Panc1 (cell line): ENCODE data around the gene HCFC1R1. TPM values are rescaled to one million over a fixed set of nuclear protein-coding genes. Genes with fewer than 3 reads are reported as not detected.

Source experiments
- ATAC-seq: fragments of 200-7000 bp; cut with Tn5 transposase; 2 replicates; pipeline ENCODE4 v1.9.1; 2020; ENCODE audit warnings: mild to moderate bottlenecking, moderate library complexity
- BruUV-seq: library from RNA; stranded (reverse); fragments of 400-500 nt; replicated peaks from 2 replicates; lab custom pipeline; 2021; lab: Mats Ljungman, UMichigan
- CTCF ChIA-PET: fragments of 300-600 bp; sonication (Branson Sonifier 250); formaldehyde crosslinking; loops from one replicate; lab custom pipeline; 2022; ENCODE audit warnings: antibody characterized with exemption; lab: Charles Lee
- POLR2A ChIA-PET: fragments of 300-600 bp; sonication (Branson Sonifier 250); formaldehyde crosslinking; loops from one replicate; lab custom pipeline; 2022; ENCODE audit warnings: antibody characterized with exemption; lab: Charles Lee
- DNase-seq: peaks from one replicate; pipeline ENCODE4 v3.0.0-alpha.2; 2010; ENCODE audit warnings: low read depth, low spot score
- H3K27ac ChIP-seq: 2 replicates; pipeline ENCODE4 v1.5.1; 2011; ENCODE audit warnings: mild to moderate bottlenecking, low read length, inconsistent platforms
- H3K27me3 ChIP-seq: fragments of 200-500 bp; sonication (Bioruptor generic); 2 replicates; pipeline ENCODE4 v1.6.0; 2014; ENCODE audit warnings: low read length, inconsistent platforms; ENCODE audit not compliant: control insufficient read depth, insufficient read depth
- H3K36me3 ChIP-seq: fragments of 200-500 bp; sonication (Bioruptor generic); 2 replicates; pipeline ENCODE4 v1.5.1; 2014; ENCODE audit warnings: inconsistent platforms, mild to moderate bottlenecking, low read length, moderate library complexity; ENCODE audit not compliant: control insufficient read depth, insufficient read depth
- H3K4me1 ChIP-seq: 2 replicates; pipeline ENCODE4 v1.5.1; 2011; ENCODE audit warnings: inconsistent platforms, mild to moderate bottlenecking, low read length, moderate library complexity; ENCODE audit not compliant: control insufficient read depth, insufficient read depth
- H3K4me3 ChIP-seq, 2 experiments: 2 replicates each; pipeline ENCODE4 v1.5.1; 2011 to 2012; ENCODE audit warnings: low read depth in 2 of 2, low read length in 2 of 2, mild to moderate bottlenecking in 2 of 2, inconsistent platforms in 1 of 2, moderate library complexity in 1 of 2
- H3K9me3 ChIP-seq: fragments of 200-500 bp; sonication (Bioruptor generic); 2 replicates; pipeline ENCODE4 v1.5.1; 2014; ENCODE audit warnings: low read depth, mild to moderate bottlenecking, inconsistent platforms, low read length, moderate library complexity; ENCODE audit not compliant: control insufficient read depth, insufficient read depth
- POLR2AphosphoS5 ChIP-seq: IDR thresholded peaks from 2 replicates; pipeline ENCODE4 v1.6.1; 2012; ENCODE audit warnings: mild to moderate bottlenecking, low read depth, low read length, moderate library complexity
- SIN3A ChIP-seq: IDR thresholded peaks from 2 replicates; pipeline ENCODE4 v1.6.1; 2012; ENCODE audit warnings: low read depth, mild to moderate bottlenecking, low read length, moderate library complexity, borderline replicate concordance; ENCODE audit not compliant: insufficient read depth
- TCF7L2 ChIP-seq: IDR thresholded peaks from 2 replicates; pipeline ENCODE4 v1.6.1; 2011; ENCODE audit warnings: mild to moderate bottlenecking, low read depth, low read length, inconsistent platforms
- in situ Hi-C: cut with HindIII; loops from 2 replicates; pipeline ENCODE4 v1.10.0; 2016; ENCODE audit warnings: low sequenced_read_pairs, low pct_unique_long_range_greater_than_20kb
- intact Hi-C: fragments of 100-400 bp; cut with micrococcal nuclease; formaldehyde crosslinking; loops from one replicate; pipeline ENCODE4 v1.10.0; 2022; ENCODE audit not compliant: unreplicated experiment
- total RNA-seq: library from RNA; stranded (reverse); gene quantifications from one replicate; pipeline ENCODE4 v1.2.1, GENCODE V29; 2021; ENCODE audit not compliant: unreplicated experiment
- TF ChIP-seq, protein P1 (sequence below), 2 experiments: IDR thresholded peaks; 2 replicates each; pipeline ENCODE4 v1.6.1; 2011 to 2012; ENCODE audit warnings: low read depth in 2 of 2, control low read depth in 1 of 2, low read length in 1 of 2, mild to moderate bottlenecking in 1 of 2, moderate library complexity in 1 of 2; ENCODE audit not compliant: insufficient read depth in 1 of 2
- TF ChIP-seq, protein P2 (sequence below): fragments of 450-650 bp; IDR thresholded peaks from 2 replicates; pipeline ENCODE4 v1.5.1; 2017; ENCODE audit warnings: mild to moderate bottlenecking

Gene HCFC1R1
- total RNA-seq, 1 experiment from 2014 or later: 67.3 TPM

- intact Hi-C loops: no loop called here
- Histone ChIP-seq H3K27ac (no peak overlapping the region), H3K27me3 (no peaks in the 10 kb centered on the region), H3K36me3 (no peaks in the 10 kb centered on the region), H3K9me3 (no peaks in the 10 kb centered on the region), H3K4me1 (peaks cover 6% of the 10 kb centered on the region; the same call in 1 of the 2 replicates), H3K4me3 (no peak overlapping the region)
- no TSS peak for BruUV-seq
- ChIA-PET POLR2A (interaction anchor here (0.5 kb wide), 1 partner anchor 11 kb away, joined by 4 read pairs; no protein-coding TSS in a partner anchor), CTCF (interaction anchor here (0.7 to 1.0 kb wide), 2 partner anchors 9 to 359 kb away, joined by 3 to 5 read pairs; no protein-coding TSS in a partner anchor)
- DNase-seq (no peak), ATAC-seq (no peak)
- in situ Hi-C loops: no loop called here
- TF ChIP-seq, protein P1, sequence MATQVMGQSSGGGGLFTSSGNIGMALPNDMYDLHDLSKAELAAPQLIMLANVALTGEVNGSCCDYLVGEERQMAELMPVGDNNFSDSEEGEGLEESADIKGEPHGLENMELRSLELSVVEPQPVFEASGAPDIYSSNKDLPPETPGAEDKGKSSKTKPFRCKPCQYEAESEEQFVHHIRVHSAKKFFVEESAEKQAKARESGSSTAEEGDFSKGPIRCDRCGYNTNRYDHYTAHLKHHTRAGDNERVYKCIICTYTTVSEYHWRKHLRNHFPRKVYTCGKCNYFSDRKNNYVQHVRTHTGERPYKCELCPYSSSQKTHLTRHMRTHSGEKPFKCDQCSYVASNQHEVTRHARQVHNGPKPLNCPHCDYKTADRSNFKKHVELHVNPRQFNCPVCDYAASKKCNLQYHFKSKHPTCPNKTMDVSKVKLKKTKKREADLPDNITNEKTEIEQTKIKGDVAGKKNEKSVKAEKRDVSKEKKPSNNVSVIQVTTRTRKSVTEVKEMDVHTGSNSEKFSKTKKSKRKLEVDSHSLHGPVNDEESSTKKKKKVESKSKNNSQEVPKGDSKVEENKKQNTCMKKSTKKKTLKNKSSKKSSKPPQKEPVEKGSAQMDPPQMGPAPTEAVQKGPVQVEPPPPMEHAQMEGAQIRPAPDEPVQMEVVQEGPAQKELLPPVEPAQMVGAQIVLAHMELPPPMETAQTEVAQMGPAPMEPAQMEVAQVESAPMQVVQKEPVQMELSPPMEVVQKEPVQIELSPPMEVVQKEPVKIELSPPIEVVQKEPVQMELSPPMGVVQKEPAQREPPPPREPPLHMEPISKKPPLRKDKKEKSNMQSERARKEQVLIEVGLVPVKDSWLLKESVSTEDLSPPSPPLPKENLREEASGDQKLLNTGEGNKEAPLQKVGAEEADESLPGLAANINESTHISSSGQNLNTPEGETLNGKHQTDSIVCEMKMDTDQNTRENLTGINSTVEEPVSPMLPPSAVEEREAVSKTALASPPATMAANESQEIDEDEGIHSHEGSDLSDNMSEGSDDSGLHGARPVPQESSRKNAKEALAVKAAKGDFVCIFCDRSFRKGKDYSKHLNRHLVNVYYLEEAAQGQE (IDR thresholded peaks at IDR 0.05; ENCODE audit: insufficient read depth in 1 of 2, low read depth in 2 of 2, low read length in 1 of 2): no peak
These were observed 5.9 kb upstream of the HCFC1R1 start for GRCh38 chr16:3029491-3030221.

DNA sequence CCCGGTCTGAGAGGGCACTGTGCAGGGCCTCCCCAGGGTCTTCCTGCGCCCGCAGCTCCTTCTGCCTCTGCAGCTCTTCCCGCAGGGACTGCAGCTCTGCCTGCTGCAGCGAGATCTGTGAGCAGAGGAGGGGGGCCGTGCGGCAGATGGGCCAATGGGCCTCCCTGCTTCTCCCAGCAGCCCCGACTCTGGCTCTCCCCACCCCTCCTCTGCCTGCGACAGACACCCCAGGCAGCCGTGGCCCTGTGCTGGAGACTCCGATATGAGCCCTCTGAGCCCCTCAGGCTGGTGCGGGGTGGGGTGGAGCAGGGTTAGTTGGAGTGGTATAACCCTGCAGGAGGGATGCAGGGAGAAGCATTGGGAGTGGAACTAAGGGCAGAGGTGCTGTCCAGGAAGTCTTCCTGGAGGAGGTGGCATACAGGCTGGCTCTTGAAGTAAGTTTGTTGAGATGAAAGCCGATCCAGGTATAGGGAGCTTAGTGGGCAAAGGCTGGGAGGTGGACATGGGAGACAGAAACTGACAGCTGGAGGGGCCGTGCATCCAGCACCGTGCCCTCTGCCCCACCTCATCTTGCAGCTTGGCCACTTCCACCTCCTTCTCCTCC lies 5.1 kb upstream of the HCFC1R1 start:
- H3K9me3 ChIP-seq: no peaks in the 10 kb centered on the region
- no peaks in the 10 kb centered on the region for H3K36me3 ChIP-seq
- CTCF ChIA-PET: interaction anchor here (0.6 to 1.2 kb wide), 9 partner anchors 9 to 360 kb away, joined by 3 to 5 read pairs (median 4); partner anchors contain the start of genes CLDN6, TNFRSF12A and ZNF213
- no peak for TF ChIP-seq TCF7L2
- TF ChIP-seq, protein P1 (IDR thresholded peaks at IDR 0.05; ENCODE audit: insufficient read depth in 1 of 2, low read depth in 2 of 2, low read length in 1 of 2): no peak
- no peak for TF ChIP-seq POLR2AphosphoS5
- TF ChIP-seq, protein P2, sequence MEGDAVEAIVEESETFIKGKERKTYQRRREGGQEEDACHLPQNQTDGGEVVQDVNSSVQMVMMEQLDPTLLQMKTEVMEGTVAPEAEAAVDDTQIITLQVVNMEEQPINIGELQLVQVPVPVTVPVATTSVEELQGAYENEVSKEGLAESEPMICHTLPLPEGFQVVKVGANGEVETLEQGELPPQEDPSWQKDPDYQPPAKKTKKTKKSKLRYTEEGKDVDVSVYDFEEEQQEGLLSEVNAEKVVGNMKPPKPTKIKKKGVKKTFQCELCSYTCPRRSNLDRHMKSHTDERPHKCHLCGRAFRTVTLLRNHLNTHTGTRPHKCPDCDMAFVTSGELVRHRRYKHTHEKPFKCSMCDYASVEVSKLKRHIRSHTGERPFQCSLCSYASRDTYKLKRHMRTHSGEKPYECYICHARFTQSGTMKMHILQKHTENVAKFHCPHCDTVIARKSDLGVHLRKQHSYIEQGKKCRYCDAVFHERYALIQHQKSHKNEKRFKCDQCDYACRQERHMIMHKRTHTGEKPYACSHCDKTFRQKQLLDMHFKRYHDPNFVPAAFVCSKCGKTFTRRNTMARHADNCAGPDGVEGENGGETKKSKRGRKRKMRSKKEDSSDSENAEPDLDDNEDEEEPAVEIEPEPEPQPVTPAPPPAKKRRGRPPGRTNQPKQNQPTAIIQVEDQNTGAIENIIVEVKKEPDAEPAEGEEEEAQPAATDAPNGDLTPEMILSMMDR: no peak
- no peak for TF ChIP-seq SIN3A
- DNase-seq: no peak
- peaks cover 6% of the 10 kb centered on the region; the same call in 1 of the 2 replicates for H3K4me1 ChIP-seq
- intact Hi-C loops (no loop called here), in situ Hi-C loops (no loop called here)
- POLR2A ChIA-PET: no interaction called here
- no peak overlapping the region for H3K27ac ChIP-seq
- no TSS peak for BruUV-seq
- ATAC-seq: no peak
- no peak overlapping the region for H3K4me3 ChIP-seq
- no peaks in the 10 kb centered on the region for H3K27me3 ChIP-seq
